HG03457 (cell line): ENCODE measurements around the gene FAM229B.
"Not testable (repeated sequence)": the region's sequence is repeated elsewhere in the genome, so short reads cannot be mapped to it uniquely, and the experiment has no call there.

ENCODE experiments used
- ATAC-seq: cut with Tn5 transposase; IDR thresholded peaks from one replicate; pipeline ENCODE4 v1.9.1; 2021; ENCODE audit warnings: moderate number of reproducible peaks; ENCODE audit not compliant: unreplicated experiment

Gene FAM229B

GRCh38 chr6:112062966-112063365, 24.4 kb upstream of the FAM229B start:
- no peak for ATAC-seq

- ATAC-seq: no peak
Measured at GRCh38 chr6:112065426-112065986, 21.9 kb upstream of the FAM229B start.

- ATAC-seq: no peak
Measured at GRCh38 chr6:112066606-112067005, 20.8 kb upstream of the FAM229B start.

- ATAC-seq: no peak
Measured at GRCh38 chr6:112081569-112081968, 5.8 kb upstream of the FAM229B start.

GRCh38 chr6:112085286-112086065, 1.9 kb upstream of the FAM229B start:
- ATAC-seq: no peak

GRCh38 chr6:112086744-112087135, 651 bp upstream of the FAM229B start:
- peak; percentile 3 for ATAC-seq

- ATAC-seq: no peak
Measured at GRCh38 chr6:112087916-112088315, 525 bp downstream of the FAM229B start.

- no peak for ATAC-seq
Measured at GRCh38 chr6:112096901-112097300, 9.5 kb downstream of the FAM229B start.

- ATAC-seq: no peak
Measured at GRCh38 chr6:112100561-112100960, 13.2 kb downstream of the FAM229B start.

GRCh38 chr6:112106026-112106425, 18.6 kb downstream of the FAM229B start:
- not testable (repeated sequence) for ATAC-seq

GRCh38 chr6:112106562-112106961, 19.2 kb downstream of the FAM229B start:
- no peak for ATAC-seq

GRCh38 chr6:112109262-112109661, 21.9 kb downstream of the FAM229B start:
- ATAC-seq: no peak

- no peak for ATAC-seq
Measured at GRCh38 chr6:112113431-112113830, 26.0 kb downstream of the FAM229B start.

GRCh38 chr6:112113918-112114317, 26.5 kb downstream of the FAM229B start:
- ATAC-seq: no peak

GRCh38 chr6:112114577-112115223, 27.3 kb downstream of the FAM229B start:
- ATAC-seq: no peak

GRCh38 chr6:112116221-112116620, 28.8 kb downstream of the FAM229B start:
- ATAC-seq: no peak

GRCh38 chr6:112117554-112117953, 30.2 kb downstream of the FAM229B start:
- ATAC-seq: no peak

GRCh38 chr6:112118034-112118433, 30.6 kb downstream of the FAM229B start:
- ATAC-seq: no peak

- ATAC-seq: no peak
Measured at GRCh38 chr6:112122756-112123155, 35.4 kb downstream of the FAM229B start.

- ATAC-seq: no peak
Measured at GRCh38 chr6:112123982-112124381, 36.6 kb downstream of the FAM229B start.

- ATAC-seq: no peak
Measured at GRCh38 chr6:112128208-112128607, 40.8 kb downstream of the FAM229B start.

GRCh38 chr6:112130878-112131277, 43.5 kb downstream of the FAM229B start:
- ATAC-seq: no peak
